NCI-H1436 treated with DMSO at 0.1 percent for 48 hours (cell line): Measurements from ENCODE around the gene PRKCI.
"Not testable (repeated sequence)": the region's sequence is repeated elsewhere in the genome, so short reads cannot be mapped to it uniquely, and the experiment has no call there.

Experiments
- DNase-seq: peaks from one replicate; lab custom pipeline; 2025; lab: John Stamatoyannopoulos, UW

The PRKCI gene

GRCh38 chr3:170225166-170225565 is 2.9 kb downstream of the PRKCI start:
- DNase-seq: no peak

GRCh38 chr3:170226426-170226960 is 4.3 kb downstream of the PRKCI start:
- DNase-seq: no peak

GRCh38 chr3:170228093-170228766 is 6.0 kb downstream of the PRKCI start:
- no peak for DNase-seq

GRCh38 chr3:170232266-170232665 is 10.0 kb downstream of the PRKCI start:
- no peak for DNase-seq

- no peak for DNase-seq
Measured at GRCh38 chr3:170233530-170233929, 11.3 kb downstream of the PRKCI start.

GRCh38 chr3:170240142-170240541 is 17.9 kb downstream of the PRKCI start:
- DNase-seq: no peak

GRCh38 chr3:170240671-170241070 is 18.4 kb downstream of the PRKCI start:
- DNase-seq: no peak

GRCh38 chr3:170244576-170244975 is 22.4 kb downstream of the PRKCI start:
- no peak for DNase-seq

- DNase-seq: no peak
Measured at GRCh38 chr3:170247875-170248274, 25.7 kb downstream of the PRKCI start.

GRCh38 chr3:170256597-170256996 is 34.4 kb downstream of the PRKCI start:
- DNase-seq: no peak

- no peak for DNase-seq
Measured at GRCh38 chr3:170257145-170257544, 34.9 kb downstream of the PRKCI start.

- DNase-seq: no peak
Measured at GRCh38 chr3:170258105-170258487, 35.9 kb downstream of the PRKCI start.

GRCh38 chr3:170259907-170260306 is 37.7 kb downstream of the PRKCI start:
- no peak for DNase-seq

GRCh38 chr3:170267793-170268192 is 45.6 kb downstream of the PRKCI start:
- DNase-seq: no peak

GRCh38 chr3:170269673-170270254 is 47.5 kb downstream of the PRKCI start:
- not testable (repeated sequence) for DNase-seq

- no peak for DNase-seq
Measured at GRCh38 chr3:170270282-170270881, 48.2 kb downstream of the PRKCI start.

- no peak for DNase-seq
Measured at GRCh38 chr3:170274641-170275040, 52.4 kb downstream of the PRKCI start.

- DNase-seq: no peak
Measured at GRCh38 chr3:170275832-170276231, 53.6 kb downstream of the PRKCI start.

GRCh38 chr3:170277311-170277710 is 55.1 kb downstream of the PRKCI start:
- not testable (repeated sequence) for DNase-seq

- no peak for DNase-seq
Measured at GRCh38 chr3:170277833-170278580, 55.8 kb downstream of the PRKCI start.

GRCh38 chr3:170278627-170279026 is 56.4 kb downstream of the PRKCI start:
- DNase-seq: no peak

- DNase-seq: no peak
Measured at GRCh38 chr3:170290194-170290593, 68.0 kb downstream of the PRKCI start.

GRCh38 chr3:170295586-170295985 is 73.4 kb downstream of the PRKCI start:
- no peak for DNase-seq
